Endothelial cell of umbilical vein (primary cell): ENCODE data around the gene LBX2. TPM values are rescaled to one million over a fixed set of nuclear protein-coding genes. Genes with fewer than 3 reads are reported as not detected.

ENCODE experiments used
- BruUV-seq: library from RNA; stranded (reverse); fragments of 400-500 nt; replicated peaks from 2 replicates; lab custom pipeline; 2021; lab: Mats Ljungman, UMichigan
- CTCF ChIA-PET: fragments of 300-600, 350-600 bp; sonication (Branson Sonifier 250); formaldehyde crosslinking; loops from one replicate; lab custom pipeline; 2021; ENCODE audit warnings: antibody characterized with exemption, inconsistent platforms; lab: Charles Lee
- POLR2A ChIA-PET: fragments of 300-600, 350-600 bp; sonication (Branson Sonifier 250); formaldehyde crosslinking; loops from one replicate; lab custom pipeline; 2021; ENCODE audit warnings: antibody characterized with exemption, inconsistent platforms; lab: Charles Lee
- DNase-seq: peaks from one replicate; pipeline ENCODE4 v3.0.0-alpha.2; 2011; ENCODE audit warnings: low read depth, low spot score
- FAIRE-seq: peaks from 2 replicates; lab custom pipeline; 2011; peaks lifted over from hg19 to GRCh38; lab: Jason Lieb, UNC
- H2AFZ ChIP-seq: 2 replicates; pipeline ENCODE4 v1.6.0; 2012; ENCODE audit warnings: low read depth, low read length, control low read depth, inconsistent platforms
- H3K27ac ChIP-seq: 2 replicates; pipeline ENCODE4 v1.5.1; 2011; ENCODE audit warnings: low read depth, mild to moderate bottlenecking, control low read depth, low read length, moderate library complexity; ENCODE audit not compliant: insufficient read depth
- H3K27me3 ChIP-seq, 2 experiments: 2 replicates each; pipeline versions ENCODE4 v1.6.0 to v1.6.1; 2011; ENCODE audit warnings: low read length in 2 of 2, mixed read lengths in 1 of 2; ENCODE audit not compliant: control insufficient read depth in 2 of 2, insufficient read depth in 2 of 2
- H3K36me3 ChIP-seq, 2 experiments: 2 replicates in 1 of 2; 3 replicates in 1 of 2; pipeline ENCODE4 v1.5.1; 2011; ENCODE audit warnings: low read length in 2 of 2, mild to moderate bottlenecking in 1 of 2, moderate library complexity in 1 of 2; ENCODE audit not compliant: control insufficient read depth in 2 of 2, insufficient read depth in 2 of 2; ENCODE audit errors: extremely low read depth in 1 of 2
- H3K4me1 ChIP-seq: 3 replicates; pipeline ENCODE4 v1.5.1; 2011; ENCODE audit warnings: mild to moderate bottlenecking, low read length; ENCODE audit not compliant: control insufficient read depth, insufficient read depth; ENCODE audit errors: extremely low read depth
- H3K4me2 ChIP-seq: 2 replicates; pipeline ENCODE4 v1.6.1; 2011; ENCODE audit warnings: low read length, control low read depth, mixed read lengths; ENCODE audit not compliant: insufficient read depth
- H3K4me3 ChIP-seq, 3 experiments: fragments of 200-600 bp in 1 of 3; sonication (generic), shearing (Covaris generic) in 1 of 3; replicated peaks in 1 of 3; 2 replicates each; pipeline ENCODE4 v1.5.1; 2011 to 2016; ENCODE audit warnings: control low read depth in 3 of 3, low read length in 3 of 3, mild to moderate bottlenecking in 2 of 3, inconsistent platforms in 1 of 3, low read depth in 1 of 3, moderate library complexity in 1 of 3; ENCODE audit not compliant: insufficient read depth in 1 of 3
- H3K79me2 ChIP-seq: 2 replicates; pipeline ENCODE4 v1.6.0; 2012; ENCODE audit warnings: low read length, inconsistent platforms; ENCODE audit not compliant: control insufficient read depth, insufficient read depth
- H3K9ac ChIP-seq: replicated peaks from 2 replicates; pipeline ENCODE3; 2011; ENCODE audit warnings: low read length, control low read depth; ENCODE audit not compliant: insufficient read depth; ENCODE audit errors: extremely low read depth
- H3K9me1 ChIP-seq: replicated peaks from 3 replicates; pipeline ENCODE4 v1.6.0; 2011; ENCODE audit warnings: mild to moderate bottlenecking, low read length; ENCODE audit not compliant: control insufficient read depth, insufficient read depth; ENCODE audit errors: extremely low read depth
- H3K9me3 ChIP-seq: replicated peaks from 2 replicates; pipeline ENCODE4 v1.5.1; 2012; ENCODE audit warnings: low read length, inconsistent platforms; ENCODE audit not compliant: control insufficient read depth, insufficient read depth
- H4K20me1 ChIP-seq: replicated peaks from 2 replicates; pipeline ENCODE3; 2011; ENCODE audit warnings: mild to moderate bottlenecking, low read length; ENCODE audit not compliant: control insufficient read depth, insufficient read depth; ENCODE audit errors: extremely low read depth
- FOS ChIP-seq: IDR thresholded peaks from 2 replicates; pipeline ENCODE4 v1.6.1; 2011; ENCODE audit warnings: mild to moderate bottlenecking, low read length, moderate library complexity, borderline replicate concordance; ENCODE audit not compliant: insufficient read depth
- GATA2 ChIP-seq: IDR thresholded peaks from 2 replicates; pipeline ENCODE4 v1.7.0; 2011; ENCODE audit warnings: low read depth, mild to moderate bottlenecking, moderate library complexity, mixed read lengths, low read length; ENCODE audit not compliant: insufficient read length, insufficient read depth
- JUN ChIP-seq: IDR thresholded peaks from 2 replicates; pipeline ENCODE4 v1.6.1; 2011; ENCODE audit warnings: borderline replicate concordance, low read depth; ENCODE audit not compliant: insufficient read length, insufficient read depth
- MYC ChIP-seq: IDR thresholded peaks from one replicate; pipeline ENCODE4 v1.6.1; 2011; ENCODE audit warnings: mild to moderate bottlenecking, low read depth, low read length
- POLR2A ChIP-seq: IDR thresholded peaks from 2 replicates; pipeline ENCODE4 v1.6.1; 2012; ENCODE audit warnings: low read depth, mild to moderate bottlenecking, control low read depth, low read length
- POLR2AphosphoS5 ChIP-seq: IDR thresholded peaks from 2 replicates; pipeline ENCODE4 v1.6.1; 2012; ENCODE audit warnings: low read depth, mild to moderate bottlenecking, control low read depth, low read length, moderate library complexity; ENCODE audit not compliant: insufficient read depth
- dilution Hi-C: fragments of 300-500 bp; cut with MboI; formaldehyde crosslinking; loops from one replicate; pipeline ENCODE4 v1.15.0; 2019; ENCODE audit warnings: low sequenced_read_pairs; ENCODE audit not compliant: extremely low pct_ligation_motif_present
- intact Hi-C: fragments of 100-400 bp; cut with micrococcal nuclease; formaldehyde crosslinking; loops from one replicate; pipeline ENCODE4 v1.10.0; 2022
- polyA plus RNA-seq, 4 experiments: library from polyadenylated mRNA; depleted of rRNA in 3 of 4; stranded (reverse) in 3 of 4; unstranded in 1 of 4; fragments of >200 nt; gene quantifications; 2 replicates each; pipeline versions ENCODE4 v1.2.1 to v1.2.3, GENCODE V29; 2011 to 2012; ENCODE audit warnings: missing spikeins in 1 of 4
- total RNA-seq: library from RNA; stranded (reverse); gene quantifications from 2 replicates; pipeline ENCODE4 v1.2.3, GENCODE V29; 2021

Gene LBX2
- total and polyA plus RNA-seq, 2 donors (not counting 3 experiments of a cell fraction or from before 2014, with no cell fraction given) = 2.8 to 3.8 TPM

GRCh38 chr2:74525717-74526648 lies 26.6 kb upstream of the LBX2 start, which contains the start of gene DQX1:
TSS of gene DQX1 (minus strand) at chr2:74526231. CDS start at chr2:74525729, 502 bp downstream.
- H3K4me3 ChIP-seq = no peak within 1 kb of the TSS
- no peak within 1 kb of the TSS for H3K4me2 ChIP-seq
- H3K27me3 ChIP-seq = peaks cover 4 to 6% of the 10 kb centered on the region in 2 experiments
- intact Hi-C loops = no loop called here
- DNase-seq (peak; percentile 28), FAIRE-seq (peak; percentile 60)
- H3K9ac ChIP-seq = no peak within 1 kb of the TSS
- ChIA-PET POLR2A (interaction anchor here (0.5 to 0.9 kb wide), 2 partner anchors 12 to 22 kb away, joined by 3 to 4 read pairs; partner anchors contain the start of gene TLX2), CTCF (interaction anchor here (0.8 to 1.2 kb wide), 3 partner anchors 8 to 43 kb away, joined by 3 to 7 read pairs (median 3); partner anchors contain the start of genes CCDC142 and TTC31)
- dilution Hi-C loops = no loop called here
- H3K36me3 ChIP-seq = peaks cover 6 to 16% of the 10 kb centered on the region in 2 experiments
- H3K9me3 ChIP-seq = no peaks in the 10 kb centered on the region
- peaks cover 15% of the 10 kb centered on the region for H3K4me1 ChIP-seq
- no peak within 1 kb of the TSS for H3K27ac ChIP-seq
- TF ChIP-seq MYC (no peak), POLR2AphosphoS5 (peak; percentile 14), POLR2A (no peak), FOS (no peak), GATA2 (no peak), JUN (no peak)
- H2AFZ ChIP-seq = no peak within 1 kb of the TSS
- BruUV-seq = no TSS peak
- no peaks in the 10 kb centered on the region for H4K20me1 ChIP-seq
- H3K79me2 ChIP-seq = peaks cover 19% of the 10 kb centered on the region
- H3K9me1 ChIP-seq = no peaks in the 10 kb centered on the region
